Cardiac fibroblast (primary cell): ENCODE results near the gene OGDHL.
A peak's percentile ranks its signal among the peaks of the same experiment; 100 is the strongest.

ENCODE experiments used
- DNase-seq, 2 donors: peaks; one replicate each; pipeline versions ENCODE4 v3.0.0 to v3.0.0-alpha.2; 2010; ENCODE audit warnings: low read depth in 2 of 2
- H3K4me3 ChIP-seq, 2 donors: replicated peaks in 1 of 2; 1 replicate in 1 of 2; 2 replicates in 1 of 2; pipeline ENCODE4 v1.5.1; 2011; ENCODE audit warnings: low read depth in 2 of 2, low read length in 2 of 2, mild to moderate bottlenecking in 2 of 2, moderate library complexity in 1 of 2
- TF ChIP-seq, protein P1 (sequence below): IDR thresholded peaks from one replicate; pipeline ENCODE4 v1.5.1; 2011; ENCODE audit warnings: low read depth, mild to moderate bottlenecking, low read length, inconsistent platforms

Gene OGDHL

DNA sequence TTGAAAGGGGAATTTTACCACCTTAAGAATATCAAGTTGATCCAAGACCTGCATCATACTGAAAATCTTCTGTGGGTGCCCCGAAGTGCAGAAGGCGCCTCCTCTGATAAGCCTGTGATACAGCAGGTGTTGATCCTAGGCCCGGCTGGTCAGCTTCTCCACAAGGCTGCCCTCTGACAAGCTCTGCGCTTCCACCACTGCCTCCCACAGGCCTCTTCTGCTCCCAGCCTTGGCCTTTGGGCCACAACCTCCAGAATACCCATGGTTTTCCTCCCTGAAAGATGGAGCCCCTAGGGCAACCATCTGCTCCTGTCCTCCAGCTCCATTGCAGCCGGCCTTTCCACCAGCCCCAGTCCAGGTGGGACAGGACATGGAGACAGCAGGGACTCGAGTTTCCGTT, 5.6 kb upstream of the OGDHL start:
- TF ChIP-seq, protein P1, sequence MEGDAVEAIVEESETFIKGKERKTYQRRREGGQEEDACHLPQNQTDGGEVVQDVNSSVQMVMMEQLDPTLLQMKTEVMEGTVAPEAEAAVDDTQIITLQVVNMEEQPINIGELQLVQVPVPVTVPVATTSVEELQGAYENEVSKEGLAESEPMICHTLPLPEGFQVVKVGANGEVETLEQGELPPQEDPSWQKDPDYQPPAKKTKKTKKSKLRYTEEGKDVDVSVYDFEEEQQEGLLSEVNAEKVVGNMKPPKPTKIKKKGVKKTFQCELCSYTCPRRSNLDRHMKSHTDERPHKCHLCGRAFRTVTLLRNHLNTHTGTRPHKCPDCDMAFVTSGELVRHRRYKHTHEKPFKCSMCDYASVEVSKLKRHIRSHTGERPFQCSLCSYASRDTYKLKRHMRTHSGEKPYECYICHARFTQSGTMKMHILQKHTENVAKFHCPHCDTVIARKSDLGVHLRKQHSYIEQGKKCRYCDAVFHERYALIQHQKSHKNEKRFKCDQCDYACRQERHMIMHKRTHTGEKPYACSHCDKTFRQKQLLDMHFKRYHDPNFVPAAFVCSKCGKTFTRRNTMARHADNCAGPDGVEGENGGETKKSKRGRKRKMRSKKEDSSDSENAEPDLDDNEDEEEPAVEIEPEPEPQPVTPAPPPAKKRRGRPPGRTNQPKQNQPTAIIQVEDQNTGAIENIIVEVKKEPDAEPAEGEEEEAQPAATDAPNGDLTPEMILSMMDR = no peak
- DNase-seq = no peak
- H3K4me3 ChIP-seq = no peak overlapping the region

DNA sequence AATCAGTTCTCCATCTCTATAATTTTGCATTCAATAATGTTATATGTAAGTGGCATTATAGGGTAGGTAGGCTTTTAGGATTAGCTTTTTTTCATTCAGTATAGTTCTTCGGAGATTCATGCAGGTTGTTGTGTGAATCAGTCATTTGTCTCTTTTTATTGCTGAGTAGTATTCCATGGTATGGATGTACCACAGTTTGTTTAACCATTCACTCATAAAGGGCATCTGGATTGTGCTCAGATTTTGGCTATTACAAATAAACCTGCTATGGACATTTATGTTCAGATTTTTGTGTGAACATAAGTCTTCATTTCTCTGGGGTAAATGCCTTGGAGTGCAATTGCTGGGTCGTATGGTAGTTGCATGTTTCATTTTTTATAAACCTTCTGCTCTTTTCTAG, 4.4 kb upstream of the OGDHL start:
- TF ChIP-seq, protein P1 = no peak

DNA sequence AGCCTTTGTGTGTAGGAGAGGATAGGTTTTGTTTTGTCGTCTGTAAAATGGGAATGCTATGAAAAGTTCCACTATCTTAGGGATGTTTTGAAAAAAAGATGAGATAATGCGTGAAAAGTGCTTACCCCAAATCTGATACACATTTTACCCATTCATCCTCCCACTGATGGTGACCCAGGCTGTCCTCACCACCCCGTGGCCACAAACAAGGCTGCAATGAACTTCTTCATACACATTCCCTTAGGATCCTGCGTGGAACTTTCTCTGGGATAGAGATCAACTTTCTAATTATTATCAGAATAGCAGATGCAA, 399 bp upstream of the OGDHL start:
- no peak for DNase-seq
- TF ChIP-seq, protein P1 = no peak
- H3K4me3 ChIP-seq = no peak overlapping the region

More for the DNA sequence above, 4.4 kb upstream of the OGDHL start:
- no peak for DNase-seq
- H3K4me3 ChIP-seq = no peak overlapping the region

DNA sequence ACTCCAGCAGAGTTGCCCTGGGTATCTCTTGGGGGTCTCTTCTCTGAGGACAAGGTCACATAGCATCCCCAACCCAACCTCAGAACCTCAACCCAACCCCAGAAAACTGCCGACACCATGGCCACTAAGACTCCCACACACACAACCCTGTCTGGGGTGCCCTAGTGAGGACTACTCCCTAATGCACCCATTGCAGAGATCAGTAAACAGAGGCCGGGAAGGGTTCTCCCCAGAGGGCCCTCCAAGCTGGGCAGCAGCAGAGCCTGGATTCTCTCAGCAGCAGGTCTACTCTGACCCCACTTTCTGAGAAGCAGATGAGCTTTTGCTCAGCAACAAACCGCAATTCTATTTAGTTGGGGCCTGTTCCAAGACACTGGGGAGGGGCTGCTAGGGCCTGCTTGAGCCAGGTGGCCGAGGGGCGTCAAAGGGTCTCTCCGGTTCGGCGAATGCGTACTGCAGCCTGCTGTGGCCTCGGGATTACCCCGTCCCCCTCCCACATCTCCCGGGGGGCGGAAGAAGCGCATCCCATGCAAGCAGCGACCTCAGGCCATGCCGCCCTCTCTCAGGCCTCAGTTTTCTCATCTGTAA, 828 bp downstream of the OGDHL start:
- H3K4me3 ChIP-seq = peak overlapping the region in 1 of 2 donors; percentile 58
- TF ChIP-seq, protein P1 = no peak
- no peak for DNase-seq

DNA sequence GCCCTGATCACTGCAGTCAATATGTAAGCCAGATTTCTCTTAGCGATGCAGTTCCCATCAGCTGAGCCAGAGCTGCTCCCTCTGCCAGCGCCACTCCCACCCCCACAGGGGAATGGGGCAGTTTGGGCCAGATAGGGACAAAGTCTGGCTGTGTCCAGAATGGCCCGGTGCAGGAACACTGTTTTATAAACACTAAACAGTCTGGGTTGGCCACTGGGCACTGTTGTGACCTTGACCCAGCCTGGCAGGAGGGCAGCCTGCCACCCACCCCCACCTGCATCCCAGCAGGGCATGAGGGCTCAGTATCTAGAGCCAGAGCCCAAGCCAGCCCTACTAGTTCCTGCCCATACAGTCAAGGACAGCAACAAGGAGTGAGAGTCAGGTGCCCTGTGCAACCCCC, 1.3 kb downstream of the OGDHL start:
- H3K4me3 ChIP-seq = no peak overlapping the region
- no peak for DNase-seq

DNA sequence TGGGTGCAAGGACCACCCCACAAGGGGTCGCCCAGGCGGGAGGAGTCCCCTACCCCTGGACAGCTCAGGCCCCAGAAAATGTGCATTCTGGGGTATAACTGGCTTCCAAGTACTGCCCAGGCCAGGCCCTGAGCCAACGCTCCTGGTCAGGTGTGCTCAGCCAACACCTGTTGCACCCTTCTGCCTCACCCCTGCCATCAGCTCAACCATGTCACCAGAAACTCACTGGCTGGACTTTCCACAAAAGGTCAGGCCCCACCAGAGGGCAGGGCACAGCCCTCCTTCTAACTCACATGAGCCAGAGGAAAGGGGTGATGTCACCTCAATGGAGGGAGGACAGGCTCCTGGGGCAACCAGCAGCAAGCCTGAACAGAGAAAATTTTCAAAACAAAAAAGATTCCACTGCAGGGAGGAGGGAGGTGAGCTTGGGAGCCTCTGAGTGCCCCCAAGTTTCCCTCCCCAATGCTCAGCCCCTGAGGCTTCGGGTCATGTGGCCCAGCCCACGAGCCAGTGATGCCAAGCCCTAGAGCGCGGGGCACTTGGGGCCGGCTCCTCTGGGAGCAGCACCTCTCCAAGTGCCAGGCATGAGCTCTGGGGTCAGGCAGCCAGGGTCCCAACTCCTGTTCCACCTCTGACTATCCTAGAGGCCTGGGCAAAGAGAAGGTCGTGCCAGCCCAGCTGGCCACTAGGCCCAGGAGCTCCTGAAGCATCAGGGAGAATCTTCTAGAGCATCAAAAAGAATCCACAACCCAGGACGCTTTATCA, 2.2 kb downstream of the OGDHL start:
- no peak for DNase-seq
- TF ChIP-seq, protein P1 = no peak
- H3K4me3 ChIP-seq = no peak overlapping the region

More for the DNA sequence above, 1.3 kb downstream of the OGDHL start:
- TF ChIP-seq, protein P1 = no peak
